ENCODE measurements around the gene UNC93B1.

DNA sequence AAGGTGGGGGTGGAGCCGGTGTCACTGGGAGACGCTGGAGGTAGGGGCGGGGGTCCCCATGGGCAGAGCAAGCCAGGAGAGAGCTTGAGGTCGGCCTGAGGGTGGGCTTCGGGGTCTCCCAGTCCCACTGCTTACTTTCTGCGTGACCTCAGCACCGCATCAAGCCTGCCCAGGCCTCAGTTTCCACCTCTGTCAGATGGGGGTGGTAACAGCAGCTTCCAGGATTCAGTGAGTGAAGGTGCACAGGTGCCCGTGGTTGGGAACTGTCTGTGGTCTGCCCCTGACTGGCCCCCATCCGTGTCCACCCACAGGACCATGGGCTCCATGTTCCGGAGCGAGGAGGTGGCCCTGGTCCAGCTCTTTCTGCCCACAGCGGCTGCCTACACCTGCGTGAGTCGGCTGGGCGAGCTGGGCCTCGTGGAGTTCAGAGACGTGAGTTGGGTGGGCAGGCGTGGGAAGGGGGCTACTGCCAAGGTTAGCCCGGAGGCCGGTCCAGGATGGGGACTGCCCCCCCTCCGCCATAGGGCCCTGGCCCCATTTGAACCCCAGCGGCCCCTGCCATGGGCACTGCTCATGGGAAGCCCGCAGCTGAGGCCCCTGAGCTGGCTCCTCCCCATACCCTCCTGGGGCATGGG, 37.2 kb upstream of the UNC93B1 start:
- TF ChIP-seq CTCF (IDR thresholded peaks at IDR 0.05; ENCODE audit: borderline replicate concordance, extremely low read depth, low read length, poor library complexity, severe bottlenecking), result no peak
- TF ChIP-seq EZH2 (IDR thresholded peaks at IDR 0.05; ENCODE audit: borderline replicate concordance, low read depth, low read length, severe bottlenecking), result no peak

Data from DND-41 (cell line).